Smooth muscle cell (in vitro differentiated cells): ENCODE measurements around the gene ANKS1A. TPM values are rescaled to one million over a fixed set of nuclear protein-coding genes. Genes with fewer than 3 reads are reported as not detected.

Experiments
- DNase-seq: peaks from one replicate; lab custom pipeline; 2025; ENCODE audit not compliant: unreplicated experiment; lab: John Stamatoyannopoulos, UW
- H2AFZ ChIP-seq: fragments of 200-600 bp; sonication (generic); 2 replicates; pipeline ENCODE4 v1.6.0; 2016; ENCODE audit warnings: antibody characterized with exemption, low read depth, mild to moderate bottlenecking
- H3F3A ChIP-seq: fragments of 200-600 bp; sonication (generic); 2 replicates; pipeline ENCODE4 v1.6.0; 2017; ENCODE audit warnings: antibody characterized with exemption, low read depth
- H3K27ac ChIP-seq: fragments of 200-600 bp; sonication (generic); 2 replicates; pipeline ENCODE4 v1.5.1; 2016; ENCODE audit warnings: low read depth, mild to moderate bottlenecking
- H3K27me3 ChIP-seq: fragments of 200-600 bp; sonication (generic); 2 replicates; pipeline ENCODE4 v1.6.1; 2016; ENCODE audit warnings: low read depth, mild to moderate bottlenecking
- H3K36me3 ChIP-seq: fragments of 200-600 bp; sonication (generic); 2 replicates; pipeline ENCODE4 v1.5.1; 2016; ENCODE audit warnings: low read depth
- H3K4me1 ChIP-seq: fragments of 200-600 bp; sonication (generic); 2 replicates; pipeline ENCODE4 v1.5.1; 2016; ENCODE audit warnings: low read depth
- H3K4me2 ChIP-seq: fragments of 200-600 bp; sonication (generic); 2 replicates; pipeline ENCODE4 v1.6.0; 2016; ENCODE audit warnings: mild to moderate bottlenecking
- H3K4me3 ChIP-seq: fragments of 200-600 bp; sonication (generic); 2 replicates; pipeline ENCODE4 v1.5.1; 2016; ENCODE audit warnings: mild to moderate bottlenecking
- H3K79me2 ChIP-seq: fragments of 200-600 bp; sonication (generic); 2 replicates; pipeline ENCODE4 v1.6.0; 2016; ENCODE audit warnings: low read depth, mild to moderate bottlenecking
- H3K9ac ChIP-seq: fragments of 200-600 bp; sonication (generic); 2 replicates; pipeline ENCODE4 v1.6.0; 2016; ENCODE audit warnings: low read depth
- H3K9me3 ChIP-seq: fragments of 200-600 bp; sonication (generic); replicated peaks from 2 replicates; pipeline ENCODE4 v1.5.1; 2016; ENCODE audit warnings: low read depth
- H4K20me1 ChIP-seq: fragments of 200-600 bp; sonication (generic); 2 replicates; pipeline ENCODE4 v1.6.0; 2016; ENCODE audit warnings: low read depth
- CTCF ChIP-seq: fragments of 200-600 bp; sonication (generic); IDR thresholded peaks from 2 replicates; pipeline ENCODE4 v1.5.1; 2017; ENCODE audit warnings: borderline replicate concordance, mild to moderate bottlenecking, antibody characterized with exemption; ENCODE audit not compliant: insufficient read depth, poor library complexity, severe bottlenecking
- WGBS: methylation state at CpG from one replicate; pipeline ENCODE4 v1.1.7; 2016; ENCODE audit warnings: low lambda C conversion rate; 5-methylcytosine and 5-hydroxymethylcytosine counted together
- polyA plus RNA-seq: library from polyadenylated mRNA; unstranded; fragments of >200 nt; fragmentation: Nextera tagmentation; extraction: Ambion mirVana; gene quantifications from 2 replicates; pipeline ENCODE4 v1.2.1, GENCODE V29; 2016
- total RNA-seq: library from RNA; depleted of rRNA; stranded (reverse); fragments of >200 nt; gene quantifications from 2 replicates; pipeline ENCODE4 v1.2.3, GENCODE V29; 2014

The ANKS1A gene
- total and polyA plus RNA-seq, 2 experiments from 2014 or later, result 28.9 to 39.2 TPM

GRCh38 chr6:34924831-34925625 is 36.0 kb downstream of the ANKS1A start:
- Histone ChIP-seq H3K4me3 (no peak overlapping the region), H3K27me3 (no peaks in the 10 kb centered on the region), H2AFZ (no peak overlapping the region), H3K36me3 (no peaks in the 10 kb centered on the region), H3K4me2 (no peak overlapping the region), H4K20me1 (peaks cover 84% of the 10 kb centered on the region), H3K9ac (no peak overlapping the region), H3K79me2 (peaks cover 2% of the 10 kb centered on the region), H3F3A (no peaks in the 10 kb centered on the region), H3K27ac (no peak overlapping the region), H3K9me3 (no peaks in the 10 kb centered on the region), H3K4me1 (peaks cover 29% of the 10 kb centered on the region)
- no peak for DNase-seq
- no peak for TF ChIP-seq CTCF
- 85% methylated on average over 9 of the region's 9 CpGs for WGBS

- peaks cover 83% of the 10 kb centered on the region for H4K20me1 ChIP-seq
Measured at GRCh38 chr6:34926655-34927054, 37.6 kb downstream of the ANKS1A start.

GRCh38 chr6:34928220-34928619 is 39.2 kb downstream of the ANKS1A start:
- Histone ChIP-seq H3K4me1 (peaks cover 29% of the 10 kb centered on the region), H3K9ac (no peak overlapping the region), H3K4me2 (no peak overlapping the region), H3K79me2 (peaks cover 15% of the 10 kb centered on the region), H3K36me3 (no peaks in the 10 kb centered on the region), H3K27me3 (no peaks in the 10 kb centered on the region), H3K27ac (no peak overlapping the region), H3K9me3 (no peaks in the 10 kb centered on the region), H3K4me3 (no peak overlapping the region), H3F3A (no peaks in the 10 kb centered on the region), H4K20me1 (peaks cover 81% of the 10 kb centered on the region), H2AFZ (no peak overlapping the region)
- no peak for DNase-seq
- WGBS, result 37% methylated on average over 3 of the region's 3 CpGs
- TF ChIP-seq CTCF, result no peak

More at GRCh38 chr6:34926655-34927054, 37.6 kb downstream of the ANKS1A start:
- H3K27me3 ChIP-seq, result no peaks in the 10 kb centered on the region
- no peak for TF ChIP-seq CTCF
- H3K9ac ChIP-seq, result no peak overlapping the region
- H3K4me3 ChIP-seq, result no peak overlapping the region
- no peaks in the 10 kb centered on the region for H3F3A ChIP-seq
- peaks cover 29% of the 10 kb centered on the region for H3K4me1 ChIP-seq
- DNase-seq, result no peak
- peak overlapping the region; percentile 37 for H3K27ac ChIP-seq
- no peaks in the 10 kb centered on the region for H3K36me3 ChIP-seq
- H3K9me3 ChIP-seq, result no peaks in the 10 kb centered on the region
- peak overlapping the region; percentile 18 for H3K4me2 ChIP-seq
- H3K79me2 ChIP-seq, result peaks cover 3% of the 10 kb centered on the region
- H2AFZ ChIP-seq, result no peak overlapping the region

DNA sequence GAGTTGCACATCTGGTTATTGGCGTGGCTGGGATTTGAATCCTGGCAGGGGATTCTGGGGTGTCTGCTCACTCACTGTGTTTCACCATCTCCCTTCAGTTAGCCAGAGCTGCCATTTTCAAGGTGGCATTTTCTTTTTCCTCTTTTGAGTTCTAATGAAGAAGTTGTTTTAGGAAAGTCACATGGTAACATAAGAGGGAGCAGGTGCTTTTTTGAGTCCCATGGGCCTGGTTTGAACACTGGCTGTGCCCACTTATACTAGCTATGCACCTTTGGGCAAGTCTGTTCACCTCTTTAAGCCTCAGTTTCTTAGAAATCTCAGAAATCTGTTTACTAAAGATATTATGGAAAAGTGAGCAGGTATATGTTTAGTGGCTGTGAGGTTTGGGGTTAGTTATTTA is 39.6 kb downstream of the ANKS1A start:
- no peak for DNase-seq
- Histone ChIP-seq H3K79me2 (peaks cover 15% of the 10 kb centered on the region), H3F3A (no peaks in the 10 kb centered on the region), H3K4me3 (no peak overlapping the region), H3K9ac (no peak overlapping the region), H3K4me2 (no peak overlapping the region), H3K27me3 (no peaks in the 10 kb centered on the region), H3K27ac (no peak overlapping the region), H4K20me1 (peaks cover 82% of the 10 kb centered on the region), H3K9me3 (no peaks in the 10 kb centered on the region), H3K4me1 (peaks cover 29% of the 10 kb centered on the region), H3K36me3 (no peaks in the 10 kb centered on the region), H2AFZ (no peak overlapping the region)
- 82% methylated on average over 1 of the region's 1 CpG for WGBS
- TF ChIP-seq CTCF, result no peak
